PC-9 (cell line): ENCODE data around the gene EDAR.

ENCODE experiments used
- EZH2 ChIP-seq: fragments of 200-600 bp; sonication (generic); IDR thresholded peaks from 2 replicates; pipeline ENCODE4 v1.8.0; 2017; ENCODE audit warnings: antibody characterized with exemption, low read depth
- TF ChIP-seq, protein P1 (sequence below): fragments of 200-600 bp; sonication (generic); conservative IDR thresholded peaks from 2 replicates; pipeline ENCODE4 v1.6.1; 2017; ENCODE audit warnings: mixed run types, antibody characterized with exemption, mild to moderate bottlenecking, moderate library complexity

DNA sequence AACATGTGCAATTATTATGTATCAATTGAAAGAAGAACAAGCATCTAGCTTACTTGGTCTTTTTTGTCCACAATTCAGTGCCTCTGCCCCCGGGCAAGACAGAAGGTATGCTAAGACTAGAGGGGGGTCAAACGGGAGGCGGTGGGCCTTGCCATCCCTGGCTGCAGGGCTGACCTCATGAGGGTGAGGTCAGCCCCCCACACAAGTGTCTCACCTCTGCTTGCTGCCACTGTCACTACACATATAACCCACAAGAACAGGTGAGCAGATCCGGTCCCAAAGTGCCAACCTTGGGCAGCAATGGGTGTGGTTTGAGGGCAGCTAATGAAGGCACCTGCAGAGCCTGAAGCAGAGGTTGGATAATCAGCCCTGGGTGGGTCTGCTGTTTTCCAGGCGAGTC is 71.5 kb downstream of the EDAR start:
- TF ChIP-seq, protein P1, sequence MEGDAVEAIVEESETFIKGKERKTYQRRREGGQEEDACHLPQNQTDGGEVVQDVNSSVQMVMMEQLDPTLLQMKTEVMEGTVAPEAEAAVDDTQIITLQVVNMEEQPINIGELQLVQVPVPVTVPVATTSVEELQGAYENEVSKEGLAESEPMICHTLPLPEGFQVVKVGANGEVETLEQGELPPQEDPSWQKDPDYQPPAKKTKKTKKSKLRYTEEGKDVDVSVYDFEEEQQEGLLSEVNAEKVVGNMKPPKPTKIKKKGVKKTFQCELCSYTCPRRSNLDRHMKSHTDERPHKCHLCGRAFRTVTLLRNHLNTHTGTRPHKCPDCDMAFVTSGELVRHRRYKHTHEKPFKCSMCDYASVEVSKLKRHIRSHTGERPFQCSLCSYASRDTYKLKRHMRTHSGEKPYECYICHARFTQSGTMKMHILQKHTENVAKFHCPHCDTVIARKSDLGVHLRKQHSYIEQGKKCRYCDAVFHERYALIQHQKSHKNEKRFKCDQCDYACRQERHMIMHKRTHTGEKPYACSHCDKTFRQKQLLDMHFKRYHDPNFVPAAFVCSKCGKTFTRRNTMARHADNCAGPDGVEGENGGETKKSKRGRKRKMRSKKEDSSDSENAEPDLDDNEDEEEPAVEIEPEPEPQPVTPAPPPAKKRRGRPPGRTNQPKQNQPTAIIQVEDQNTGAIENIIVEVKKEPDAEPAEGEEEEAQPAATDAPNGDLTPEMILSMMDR: no peak
- no peak for TF ChIP-seq EZH2
